IPS-18a (cell line): Measurements from ENCODE around the gene HS2ST1.

ENCODE experiments used
- H3K27ac ChIP-seq: one replicate; pipeline ENCODE4 v1.5.1; 2013; ENCODE audit warnings: low read length
- H3K27me3 ChIP-seq: one replicate; pipeline ENCODE4 v1.6.1; 2013; ENCODE audit warnings: mild to moderate bottlenecking, low read length; ENCODE audit not compliant: control insufficient read depth, insufficient read depth
- H3K36me3 ChIP-seq: one replicate; pipeline ENCODE4 v1.6.1; 2013; ENCODE audit warnings: low read depth, low read length; ENCODE audit not compliant: control insufficient read depth
- H3K4me1 ChIP-seq: one replicate; pipeline ENCODE4 v1.6.1; 2013; ENCODE audit warnings: low read depth, low read length; ENCODE audit not compliant: control insufficient read depth
- H3K4me3 ChIP-seq: one replicate; pipeline ENCODE4 v1.5.1; 2013; ENCODE audit warnings: low read length
- H3K9ac ChIP-seq: one replicate; pipeline ENCODE4 v1.6.1; 2013; ENCODE audit warnings: mild to moderate bottlenecking, low read length, moderate library complexity
- H3K9me3 ChIP-seq: one replicate; pipeline ENCODE4 v1.6.1; 2013; ENCODE audit warnings: low read depth, low read length; ENCODE audit not compliant: control insufficient read depth

The HS2ST1 gene

DNA sequence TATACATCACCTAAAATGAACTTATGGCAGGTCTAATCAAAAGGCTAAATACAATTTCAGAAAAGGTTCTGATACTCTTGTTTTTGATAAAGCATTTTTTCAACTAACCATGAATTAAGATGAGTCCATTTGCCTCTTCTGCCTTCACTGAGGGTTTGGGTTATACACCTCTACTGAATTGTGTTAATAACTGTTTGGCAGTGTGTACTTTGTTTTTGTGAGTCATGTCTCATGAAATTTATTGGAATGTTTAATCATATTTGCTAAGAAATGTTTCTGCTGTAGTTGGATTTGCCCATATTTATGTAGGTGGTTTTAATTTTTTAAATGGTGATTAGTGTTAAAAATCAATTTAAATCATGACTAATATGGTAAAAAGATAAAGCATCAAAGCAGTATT, 190.5 kb downstream of the HS2ST1 start:
- no peaks in the 10 kb centered on the region for H3K27me3 ChIP-seq
- no peak overlapping the region for H3K4me3 ChIP-seq
- no peak overlapping the region for H3K27ac ChIP-seq
- no peaks in the 10 kb centered on the region for H3K9me3 ChIP-seq
- H3K9ac ChIP-seq = no peak overlapping the region
- peaks cover 7% of the 10 kb centered on the region for H3K36me3 ChIP-seq
- peaks cover 14% of the 10 kb centered on the region for H3K4me1 ChIP-seq

DNA sequence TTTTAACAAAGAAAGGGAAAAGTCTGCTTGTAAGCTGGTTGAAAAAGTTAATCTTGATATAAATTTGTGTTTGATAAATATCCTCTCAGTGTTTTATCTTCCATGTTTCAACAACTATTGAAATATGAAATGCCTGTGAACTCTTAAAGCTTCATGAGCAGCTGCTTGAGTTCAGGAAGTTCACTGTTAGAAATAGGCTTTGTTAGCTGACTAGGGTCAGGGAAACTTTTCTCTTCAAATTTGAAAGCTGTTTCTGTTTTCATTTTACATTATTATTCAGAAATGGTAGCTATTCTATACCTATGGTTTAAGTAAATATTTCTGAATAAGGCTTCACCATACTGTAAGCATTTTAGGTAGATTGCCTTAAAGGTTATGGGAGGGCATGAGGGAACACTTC, 191.7 kb downstream of the HS2ST1 start:
- H3K36me3 ChIP-seq = peaks cover 7% of the 10 kb centered on the region
- no peak overlapping the region for H3K4me3 ChIP-seq
- H3K27me3 ChIP-seq = no peaks in the 10 kb centered on the region
- no peak overlapping the region for H3K9ac ChIP-seq
- no peaks in the 10 kb centered on the region for H3K9me3 ChIP-seq
- peaks cover 6% of the 10 kb centered on the region for H3K4me1 ChIP-seq
- no peak overlapping the region for H3K27ac ChIP-seq

DNA sequence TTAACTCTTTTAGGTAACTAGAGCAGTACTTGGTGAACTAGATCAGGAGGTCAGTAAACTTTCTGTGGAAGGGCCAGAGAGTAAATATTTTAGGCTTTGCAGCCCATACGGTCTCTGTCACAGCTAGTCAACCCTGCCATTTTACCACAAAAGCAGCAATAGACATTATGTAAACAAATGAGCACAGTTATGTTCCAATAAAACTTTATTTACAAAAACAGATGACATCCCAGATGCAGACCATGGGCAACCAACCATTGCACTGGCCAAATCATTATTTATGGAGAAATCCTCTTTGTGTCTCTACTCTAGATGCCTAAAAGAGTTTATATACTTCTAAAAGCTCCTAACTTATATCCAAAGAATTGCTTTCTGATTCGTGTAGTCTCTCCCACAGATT, 192.4 kb downstream of the HS2ST1 start:
- Histone ChIP-seq H3K4me1 (peaks cover 6% of the 10 kb centered on the region), H3K27me3 (no peaks in the 10 kb centered on the region), H3K27ac (no peak overlapping the region), H3K4me3 (no peak overlapping the region), H3K9ac (no peak overlapping the region), H3K36me3 (peaks cover 7% of the 10 kb centered on the region), H3K9me3 (no peaks in the 10 kb centered on the region)

- Histone ChIP-seq H3K9ac (no peak overlapping the region), H3K27ac (no peak overlapping the region), H3K36me3 (peaks cover 7% of the 10 kb centered on the region), H3K9me3 (no peaks in the 10 kb centered on the region), H3K4me1 (peaks cover 6% of the 10 kb centered on the region), H3K4me3 (no peak overlapping the region), H3K27me3 (no peaks in the 10 kb centered on the region)
Measured at GRCh38 chr1:87108228-87108627, 193.8 kb downstream of the HS2ST1 start.

- no peak overlapping the region for H3K4me3 ChIP-seq
- no peaks in the 10 kb centered on the region for H3K27me3 ChIP-seq
- H3K27ac ChIP-seq = no peak overlapping the region
- H3K4me1 ChIP-seq = peaks cover 6% of the 10 kb centered on the region
- H3K9me3 ChIP-seq = no peaks in the 10 kb centered on the region
- peaks cover 7% of the 10 kb centered on the region for H3K36me3 ChIP-seq
- no peak overlapping the region for H3K9ac ChIP-seq
Measured at GRCh38 chr1:87108814-87109411, 194.5 kb downstream of the HS2ST1 start.

GRCh38 chr1:87111659-87112371, 197.4 kb downstream of the HS2ST1 start:
- no peak overlapping the region for H3K27ac ChIP-seq

GRCh38 chr1:87113313-87113712, 198.9 kb downstream of the HS2ST1 start:
- no peaks in the 10 kb centered on the region for H3K27me3 ChIP-seq

More at GRCh38 chr1:87111659-87112371, 197.4 kb downstream of the HS2ST1 start:
- no peak overlapping the region for H3K4me3 ChIP-seq
- H3K36me3 ChIP-seq = no peaks in the 10 kb centered on the region
- H3K4me1 ChIP-seq = peaks cover 8% of the 10 kb centered on the region
- H3K9ac ChIP-seq = no peak overlapping the region
- H3K9me3 ChIP-seq = no peaks in the 10 kb centered on the region
- no peaks in the 10 kb centered on the region for H3K27me3 ChIP-seq

GRCh38 chr1:87115317-87115890, 201.0 kb downstream of the HS2ST1 start:
- H3K9me3 ChIP-seq = no peaks in the 10 kb centered on the region
- H3K27ac ChIP-seq = no peak overlapping the region
- H3K27me3 ChIP-seq = no peaks in the 10 kb centered on the region

More at GRCh38 chr1:87113313-87113712, 198.9 kb downstream of the HS2ST1 start:
- Histone ChIP-seq H3K27ac (no peak overlapping the region), H3K36me3 (no peaks in the 10 kb centered on the region), H3K9me3 (no peaks in the 10 kb centered on the region), H3K4me1 (peaks cover 18% of the 10 kb centered on the region), H3K9ac (no peak overlapping the region), H3K4me3 (no peak overlapping the region)

DNA sequence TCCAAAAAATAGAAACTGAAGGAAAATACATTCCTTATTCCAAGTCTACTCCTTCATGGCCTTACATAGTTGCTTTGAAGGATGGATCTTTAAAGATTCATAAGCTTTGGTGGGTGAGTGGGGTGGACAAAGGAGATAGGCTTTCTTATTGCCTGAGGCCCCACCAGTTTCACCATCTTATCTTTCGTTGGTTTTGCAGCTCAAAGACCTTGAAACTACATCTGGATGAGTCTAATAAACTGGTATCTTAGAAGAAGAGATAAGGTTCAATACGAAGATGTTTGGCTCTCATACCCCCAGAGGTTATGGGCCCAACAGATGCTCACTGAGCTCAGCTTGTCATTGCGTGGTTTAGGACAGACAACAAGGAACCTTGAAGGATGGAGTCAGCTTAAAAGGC, 201.5 kb downstream of the HS2ST1 start:
- H3K27me3 ChIP-seq = no peaks in the 10 kb centered on the region
- no peak overlapping the region for H3K9ac ChIP-seq
- no peaks in the 10 kb centered on the region for H3K9me3 ChIP-seq
- no peak overlapping the region for H3K27ac ChIP-seq
- H3K4me1 ChIP-seq = peaks cover 11% of the 10 kb centered on the region
- no peaks in the 10 kb centered on the region for H3K36me3 ChIP-seq
- no peak overlapping the region for H3K4me3 ChIP-seq

More at GRCh38 chr1:87115317-87115890, 201.0 kb downstream of the HS2ST1 start:
- Histone ChIP-seq H3K4me1 (peaks cover 11% of the 10 kb centered on the region), H3K36me3 (no peaks in the 10 kb centered on the region), H3K4me3 (no peak overlapping the region), H3K9ac (no peak overlapping the region)

GRCh38 chr1:87117761-87118368, 203.4 kb downstream of the HS2ST1 start:
- Histone ChIP-seq H3K27me3 (no peaks in the 10 kb centered on the region), H3K36me3 (no peaks in the 10 kb centered on the region), H3K9me3 (no peaks in the 10 kb centered on the region), H3K4me3 (no peak overlapping the region), H3K27ac (no peak overlapping the region), H3K4me1 (peaks cover 11% of the 10 kb centered on the region), H3K9ac (no peak overlapping the region)

- Histone ChIP-seq H3K27ac (no peak overlapping the region), H3K9ac (no peak overlapping the region), H3K4me3 (no peak overlapping the region), H3K36me3 (no peaks in the 10 kb centered on the region), H3K4me1 (peaks cover 11% of the 10 kb centered on the region), H3K27me3 (no peaks in the 10 kb centered on the region), H3K9me3 (no peaks in the 10 kb centered on the region)
Measured at GRCh38 chr1:87119541-87120140, 205.2 kb downstream of the HS2ST1 start.
